ENCODE data around the gene NIPAL3.

DNA sequence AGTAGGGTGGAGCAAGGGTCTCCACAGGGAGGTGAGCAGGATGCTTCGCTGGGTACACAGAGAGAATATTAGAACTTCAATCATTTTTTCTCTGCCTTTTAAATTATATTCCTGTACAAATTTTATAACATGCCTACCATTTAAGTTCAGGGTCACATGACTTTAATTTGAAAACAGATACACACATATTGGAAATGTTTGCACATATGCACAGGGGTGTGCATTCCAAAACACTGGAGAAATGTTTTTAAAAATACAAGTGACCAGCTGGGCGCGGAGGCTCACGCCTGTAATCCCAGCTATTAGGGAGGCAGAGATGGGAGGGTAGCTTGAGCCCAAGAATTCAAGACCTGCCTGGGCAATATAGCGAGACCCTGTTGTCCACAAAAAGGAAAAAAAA lies 39.7 kb downstream of the NIPAL3 start:
- TF ChIP-seq POLR2A (IDR thresholded peaks at IDR 0.05; ENCODE audit: low read length) (no peak), GATA1 (IDR thresholded peaks at IDR 0.05; ENCODE audit: low read depth, low read length) (no peak)
